Loucy (cell line): ENCODE results near the gene RBM33.

Experiments
- H2AFZ ChIP-seq: fragments of 200-600 bp; sonication (generic); 2 replicates; pipeline ENCODE4 v1.6.0; 2016; ENCODE audit warnings: antibody characterized with exemption, mild to moderate bottlenecking, low read length, moderate library complexity
- H3F3A ChIP-seq: fragments of 200-600 bp; 2 replicates; pipeline ENCODE4 v1.6.0; 2016; ENCODE audit warnings: antibody characterized with exemption, low read depth, mild to moderate bottlenecking
- H3K27me3 ChIP-seq: fragments of 200-600 bp; sonication (generic); 2 replicates; pipeline ENCODE4 v1.6.1; 2014; ENCODE audit warnings: low read length, mild to moderate bottlenecking; ENCODE audit not compliant: insufficient read depth, poor library complexity, severe bottlenecking
- H3K36me3 ChIP-seq: fragments of 200-600 bp; sonication (generic); 2 replicates; pipeline ENCODE4 v1.6.1; 2016; ENCODE audit warnings: low read length; ENCODE audit not compliant: insufficient read depth
- H3K4me1 ChIP-seq: fragments of 200-600 bp; sonication (generic); 2 replicates; pipeline ENCODE4 v1.5.1; 2014; ENCODE audit warnings: low read length, mild to moderate bottlenecking; ENCODE audit not compliant: insufficient read depth, poor library complexity, severe bottlenecking
- H3K4me2 ChIP-seq: fragments of 200-600 bp; sonication (generic); 2 replicates; pipeline ENCODE4 v1.6.0; 2014; ENCODE audit warnings: antibody characterized with exemption, low read length, low read depth, mild to moderate bottlenecking; ENCODE audit not compliant: poor library complexity, severe bottlenecking
- H3K4me3 ChIP-seq: fragments of 200-600 bp; sonication (generic); 2 replicates; pipeline ENCODE4 v1.5.1; 2014; ENCODE audit warnings: low read length, mild to moderate bottlenecking, mixed read lengths; ENCODE audit not compliant: poor library complexity, severe bottlenecking
- H3K79me2 ChIP-seq: fragments of 200-600 bp; sonication (generic); 2 replicates; pipeline ENCODE4 v1.6.1; 2014; ENCODE audit warnings: low read length; ENCODE audit not compliant: insufficient read depth
- H3K9ac ChIP-seq: fragments of 200-600 bp; sonication (generic); 2 replicates; pipeline ENCODE4 v1.6.0; 2014; ENCODE audit warnings: mild to moderate bottlenecking, low read depth, low read length, moderate library complexity; ENCODE audit not compliant: poor library complexity, severe bottlenecking
- H3K9me2 ChIP-seq: fragments of 200-600 bp; sonication (generic); replicated peaks from 2 replicates; pipeline ENCODE4 v1.6.1; 2016; ENCODE audit warnings: low read depth, low read length, mixed read lengths
- H3K9me3 ChIP-seq: fragments of 200-600 bp; sonication (generic); 2 replicates; pipeline ENCODE4 v1.6.1; 2014; ENCODE audit warnings: mild to moderate bottlenecking, antibody characterized with exemption, low read length, low read depth; ENCODE audit not compliant: insufficient read depth
- H4K20me1 ChIP-seq: fragments of 200-600 bp; sonication (generic); 2 replicates; pipeline ENCODE4 v1.6.0; 2014; ENCODE audit warnings: antibody characterized with exemption, low read length, mild to moderate bottlenecking; ENCODE audit not compliant: insufficient read depth, poor library complexity, severe bottlenecking
- EZH2phosphoT487 ChIP-seq: fragments of 200-600 bp; IDR thresholded peaks from 2 replicates; pipeline ENCODE4 v1.6.1; 2018; ENCODE audit warnings: antibody characterized with exemption, mild to moderate bottlenecking, moderate library complexity, borderline replicate concordance
- TF ChIP-seq, protein P1 (sequence below): fragments of 200-600 bp; sonication (generic); conservative IDR thresholded peaks from 2 replicates; pipeline ENCODE4 v1.5.1; 2014; ENCODE audit warnings: mild to moderate bottlenecking, antibody characterized with exemption, low read length

The RBM33 gene

GRCh38 chr7:155609185-155609584 is 35.3 kb upstream of the RBM33 start:
- Histone ChIP-seq H4K20me1 (no peaks in the 10 kb centered on the region), H3K9ac (no peak overlapping the region), H3K79me2 (no peaks in the 10 kb centered on the region), H3F3A (no peaks in the 10 kb centered on the region), H3K9me2 (no peaks in the 10 kb centered on the region), H3K4me2 (no peak overlapping the region), H3K9me3 (no peaks in the 10 kb centered on the region), H3K4me3 (no peak overlapping the region), H3K36me3 (no peaks in the 10 kb centered on the region), H3K4me1 (no peaks in the 10 kb centered on the region), H3K27me3 (no peaks in the 10 kb centered on the region), H2AFZ (no peak overlapping the region)
- TF ChIP-seq, protein P1, sequence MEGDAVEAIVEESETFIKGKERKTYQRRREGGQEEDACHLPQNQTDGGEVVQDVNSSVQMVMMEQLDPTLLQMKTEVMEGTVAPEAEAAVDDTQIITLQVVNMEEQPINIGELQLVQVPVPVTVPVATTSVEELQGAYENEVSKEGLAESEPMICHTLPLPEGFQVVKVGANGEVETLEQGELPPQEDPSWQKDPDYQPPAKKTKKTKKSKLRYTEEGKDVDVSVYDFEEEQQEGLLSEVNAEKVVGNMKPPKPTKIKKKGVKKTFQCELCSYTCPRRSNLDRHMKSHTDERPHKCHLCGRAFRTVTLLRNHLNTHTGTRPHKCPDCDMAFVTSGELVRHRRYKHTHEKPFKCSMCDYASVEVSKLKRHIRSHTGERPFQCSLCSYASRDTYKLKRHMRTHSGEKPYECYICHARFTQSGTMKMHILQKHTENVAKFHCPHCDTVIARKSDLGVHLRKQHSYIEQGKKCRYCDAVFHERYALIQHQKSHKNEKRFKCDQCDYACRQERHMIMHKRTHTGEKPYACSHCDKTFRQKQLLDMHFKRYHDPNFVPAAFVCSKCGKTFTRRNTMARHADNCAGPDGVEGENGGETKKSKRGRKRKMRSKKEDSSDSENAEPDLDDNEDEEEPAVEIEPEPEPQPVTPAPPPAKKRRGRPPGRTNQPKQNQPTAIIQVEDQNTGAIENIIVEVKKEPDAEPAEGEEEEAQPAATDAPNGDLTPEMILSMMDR = no peak
- no peak for TF ChIP-seq EZH2phosphoT487

DNA sequence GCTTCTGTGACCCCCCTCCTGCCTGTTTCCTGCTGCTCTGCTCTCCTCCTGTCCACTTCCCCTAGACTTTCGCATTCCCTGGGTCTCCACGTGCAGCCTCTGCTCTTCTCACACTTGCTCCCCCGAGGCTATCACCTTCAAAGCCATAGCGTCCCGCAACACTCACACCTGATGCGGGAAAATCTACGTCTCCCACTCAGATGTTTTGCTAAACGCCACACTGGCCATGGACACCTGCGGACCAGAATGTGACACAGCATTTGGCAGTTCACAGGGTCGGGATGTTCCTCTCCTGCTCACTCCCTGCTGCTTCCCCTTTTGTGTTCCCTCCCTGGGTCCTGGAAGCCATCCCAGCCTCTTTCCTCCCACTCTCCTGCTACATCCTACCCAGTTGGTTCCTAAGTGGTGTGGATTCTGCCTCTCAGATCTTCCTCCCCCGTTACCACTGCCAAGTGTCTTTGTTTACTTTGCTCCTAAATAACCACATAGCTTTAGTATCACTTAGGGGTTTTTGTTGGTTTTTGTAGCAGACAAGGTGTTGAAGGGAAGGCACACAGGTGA is 33.7 kb upstream of the RBM33 start:
- H3K79me2 ChIP-seq = no peaks in the 10 kb centered on the region
- H2AFZ ChIP-seq = no peak overlapping the region
- H4K20me1 ChIP-seq = no peaks in the 10 kb centered on the region
- TF ChIP-seq EZH2phosphoT487 = no peak
- TF ChIP-seq, protein P1 = no peak
- no peaks in the 10 kb centered on the region for H3K9me3 ChIP-seq
- no peaks in the 10 kb centered on the region for H3K9me2 ChIP-seq
- no peaks in the 10 kb centered on the region for H3K27me3 ChIP-seq
- no peaks in the 10 kb centered on the region for H3K4me1 ChIP-seq
- H3F3A ChIP-seq = no peaks in the 10 kb centered on the region
- no peak overlapping the region for H3K9ac ChIP-seq
- no peak overlapping the region for H3K4me3 ChIP-seq
- no peaks in the 10 kb centered on the region for H3K36me3 ChIP-seq
- no peak overlapping the region for H3K4me2 ChIP-seq

- Histone ChIP-seq H3K36me3 (no peaks in the 10 kb centered on the region), H3F3A (no peaks in the 10 kb centered on the region), H3K9me3 (no peaks in the 10 kb centered on the region), H3K4me2 (no peak overlapping the region), H3K4me1 (no peaks in the 10 kb centered on the region), H3K27me3 (no peaks in the 10 kb centered on the region), H3K9me2 (no peaks in the 10 kb centered on the region), H3K4me3 (no peak overlapping the region), H3K9ac (no peak overlapping the region), H3K79me2 (no peaks in the 10 kb centered on the region), H2AFZ (no peak overlapping the region), H4K20me1 (no peaks in the 10 kb centered on the region)
- TF ChIP-seq, protein P1 = no peak
- no peak for TF ChIP-seq EZH2phosphoT487
Measured at GRCh38 chr7:155611808-155612447, 32.5 kb upstream of the RBM33 start.
